H9 (cell line): ENCODE measurements around the gene XPO1. TPM values are rescaled to one million over a fixed set of nuclear protein-coding genes. Genes with fewer than 3 reads are reported as not detected.

Source experiments
- DNase-seq: peaks from one replicate; pipeline ENCODE4 v3.0.0-alpha.2; 2017
- H2AFZ ChIP-seq: one replicate; pipeline ENCODE4 v1.6.1; 2013; ENCODE audit warnings: mild to moderate bottlenecking, low read length, control low read depth, moderate library complexity
- H2AK5ac ChIP-seq: 2 replicates; pipeline ENCODE4 v1.6.1; 2013; ENCODE audit warnings: low read length, control low read depth, mixed read lengths; ENCODE audit not compliant: insufficient read length
- H2BK120ac ChIP-seq: one replicate; pipeline ENCODE4 v1.6.1; 2013; ENCODE audit warnings: low read depth, mild to moderate bottlenecking, low read length, control low read depth, inconsistent platforms; ENCODE audit not compliant: poor library complexity, severe bottlenecking
- H2BK12ac ChIP-seq: 2 replicates; pipeline ENCODE4 v1.6.1; 2013; ENCODE audit warnings: low read length, control low read depth, mixed read lengths, low read depth; ENCODE audit not compliant: insufficient read length
- H2BK15ac ChIP-seq: 2 replicates; pipeline ENCODE4 v1.6.1; 2013; ENCODE audit warnings: low read depth, low read length, control low read depth
- H2BK20ac ChIP-seq: one replicate; pipeline ENCODE4 v1.6.1; 2013; ENCODE audit warnings: low read depth, mild to moderate bottlenecking, low read length, control low read depth, inconsistent platforms; ENCODE audit not compliant: poor library complexity, severe bottlenecking
- H2BK5ac ChIP-seq: 2 replicates; pipeline ENCODE4 v1.6.1; 2013; ENCODE audit warnings: low read length, control low read depth, mixed read lengths; ENCODE audit not compliant: insufficient read length
- H3K14ac ChIP-seq: 2 replicates; pipeline ENCODE4 v1.6.1; 2013; ENCODE audit warnings: low read length, control low read depth; ENCODE audit not compliant: insufficient read depth
- H3K18ac ChIP-seq: 2 replicates; pipeline ENCODE4 v1.6.1; 2013; ENCODE audit warnings: low read depth, mild to moderate bottlenecking, mixed read lengths, low read length, control low read depth; ENCODE audit not compliant: insufficient read length
- H3K23ac ChIP-seq: 2 replicates; pipeline ENCODE4 v1.6.1; 2013; ENCODE audit warnings: low read length, control low read depth, mixed read lengths, low read depth; ENCODE audit not compliant: insufficient read length
- H3K23me2 ChIP-seq: 2 replicates; pipeline ENCODE4 v1.6.1; 2013; ENCODE audit warnings: low read depth, mild to moderate bottlenecking, mixed read lengths, low read length, control low read depth; ENCODE audit not compliant: insufficient read length, poor library complexity, severe bottlenecking
- H3K27ac ChIP-seq: 2 replicates; pipeline ENCODE4 v1.5.1; 2013; ENCODE audit warnings: low read length, control low read depth, mixed read lengths, low read depth; ENCODE audit not compliant: insufficient read length
- H3K27me3 ChIP-seq: 2 replicates; pipeline ENCODE4 v1.6.1; 2013; ENCODE audit warnings: low read length, control low read depth, inconsistent platforms; ENCODE audit not compliant: insufficient read depth
- H3K4ac ChIP-seq: 2 replicates; pipeline ENCODE4 v1.6.1; 2013; ENCODE audit warnings: low read depth, mild to moderate bottlenecking, control low read depth, inconsistent platforms, low read length, moderate library complexity
- H3K4me1 ChIP-seq: 2 replicates; pipeline ENCODE4 v1.6.1; 2013; ENCODE audit warnings: low read length, control low read depth, inconsistent platforms; ENCODE audit not compliant: insufficient read depth
- H3K4me2 ChIP-seq: 2 replicates; pipeline ENCODE4 v1.6.1; 2013; ENCODE audit warnings: low read length, control low read depth, mixed read lengths; ENCODE audit not compliant: insufficient read length, insufficient read depth
- H3K56ac ChIP-seq: 2 replicates; pipeline ENCODE4 v1.6.1; 2013; ENCODE audit warnings: low read depth, mild to moderate bottlenecking, mixed read lengths, low read length, control low read depth; ENCODE audit not compliant: insufficient read length
- H3K79me1 ChIP-seq: 2 replicates; pipeline ENCODE4 v1.6.1; 2013; ENCODE audit warnings: low read depth, mild to moderate bottlenecking, moderate library complexity, low read length, control low read depth, inconsistent platforms; ENCODE audit not compliant: insufficient read depth, poor library complexity, severe bottlenecking
- H3K79me2 ChIP-seq: 2 replicates; pipeline ENCODE4 v1.6.1; 2013; ENCODE audit warnings: low read length, control low read depth, inconsistent platforms; ENCODE audit not compliant: insufficient read depth
- H3K9ac ChIP-seq: 2 replicates; pipeline ENCODE4 v1.6.1; 2013; ENCODE audit warnings: low read length, control low read depth, mixed read lengths; ENCODE audit not compliant: insufficient read length; ENCODE audit errors: extremely low read depth
- H3K9me3 ChIP-seq: one replicate; pipeline ENCODE4 v1.6.1; 2013; ENCODE audit warnings: low read depth, low read length, inconsistent platforms; ENCODE audit not compliant: control insufficient read depth
- H3T11ph ChIP-seq: one replicate; pipeline ENCODE4 v1.6.1; 2013; ENCODE audit warnings: mild to moderate bottlenecking, low read length, control low read depth, inconsistent platforms
- H4K20me1 ChIP-seq: one replicate; pipeline ENCODE4 v1.6.1; 2013; ENCODE audit not compliant: control insufficient read depth, insufficient read length, insufficient read depth
- H4K5ac ChIP-seq: 2 replicates; pipeline ENCODE4 v1.6.1; 2013; ENCODE audit warnings: low read depth, mild to moderate bottlenecking, mixed read lengths, low read length, control low read depth; ENCODE audit not compliant: insufficient read length
- H4K8ac ChIP-seq: replicated peaks from 2 replicates; pipeline ENCODE4 v1.6.1; 2013; ENCODE audit warnings: low read length, control low read depth, mixed read lengths, low read depth; ENCODE audit not compliant: insufficient read length
- H4K91ac ChIP-seq: 2 replicates; pipeline ENCODE4 v1.6.1; 2013; ENCODE audit warnings: low read depth, mild to moderate bottlenecking, moderate library complexity, mixed read lengths, low read length, control low read depth; ENCODE audit not compliant: insufficient read length
- H3K27ac Mint-ChIP-seq, 3 experiments: 2 replicates in 2 of 3; 3 replicates in 1 of 3; pipeline ENCODE4 v1.8.0; 2020 to 2021; ENCODE audit warnings: mixed read lengths in 3 of 3, mild to moderate bottlenecking in 1 of 3, moderate library complexity in 1 of 3
- H3K27me3 Mint-ChIP-seq: 2 replicates; pipeline ENCODE4 v1.8.0; 2021; ENCODE audit warnings: low read depth, mild to moderate bottlenecking, moderate library complexity, mixed read lengths
- H3K36me3 Mint-ChIP-seq, 3 experiments: 2 replicates in 2 of 3; 3 replicates in 1 of 3; pipeline ENCODE4 v1.8.0; 2020 to 2021; ENCODE audit warnings: low read depth in 3 of 3, mixed read lengths in 3 of 3; ENCODE audit not compliant: insufficient read depth in 1 of 3
- H3K4me1 Mint-ChIP-seq, 2 experiments: 2 replicates each; pipeline ENCODE4 v1.8.0; 2020; ENCODE audit warnings: mixed read lengths in 2 of 2
- H3K4me3 Mint-ChIP-seq, 2 experiments: 2 replicates in 1 of 2; 3 replicates in 1 of 2; pipeline ENCODE4 v1.8.0; 2020 to 2021; ENCODE audit warnings: mild to moderate bottlenecking in 2 of 2, mixed read lengths in 2 of 2, moderate library complexity in 1 of 2
- H3K9me3 Mint-ChIP-seq, 2 experiments: 2 replicates in 1 of 2; 3 replicates in 1 of 2; pipeline ENCODE4 v1.8.0; 2020; ENCODE audit warnings: mild to moderate bottlenecking in 2 of 2, mixed read lengths in 2 of 2, moderate library complexity in 1 of 2
- WGBS: extraction: QIAGEN DNeasy Blood & Tissue Kit; methylation state at CpG from one replicate; pipeline ENCODE4 v1.1.7; 2013; ENCODE audit warnings: missing lambda C conversion rate, low lambda C conversion rate, mixed read lengths; ENCODE audit not compliant: insufficient read length; ENCODE audit errors: extremely low coverage; 5-methylcytosine and 5-hydroxymethylcytosine counted together
- total RNA-seq: library from RNA; stranded (reverse); gene quantifications from 2 replicates; pipeline ENCODE4 v1.2.1, GENCODE V29; 2021
- TF ChIP-seq, protein P1 (sequence below): fragments of 200-600 bp; sonication (generic); conservative IDR thresholded peaks from 3 replicates; pipeline ENCODE4 v1.8.0; 2021; ENCODE audit warnings: antibody characterized with exemption, mild to moderate bottlenecking

XPO1 gene
- total RNA-seq, 1 experiment from 2014 or later, result 320 TPM

GRCh38 chr2:61534926-61535325, 3.2 kb downstream of the XPO1 start:
- H3K27me3 Mint-ChIP-seq, result peaks cover 4% of the 10 kb centered on the region
- TF ChIP-seq, protein P1, sequence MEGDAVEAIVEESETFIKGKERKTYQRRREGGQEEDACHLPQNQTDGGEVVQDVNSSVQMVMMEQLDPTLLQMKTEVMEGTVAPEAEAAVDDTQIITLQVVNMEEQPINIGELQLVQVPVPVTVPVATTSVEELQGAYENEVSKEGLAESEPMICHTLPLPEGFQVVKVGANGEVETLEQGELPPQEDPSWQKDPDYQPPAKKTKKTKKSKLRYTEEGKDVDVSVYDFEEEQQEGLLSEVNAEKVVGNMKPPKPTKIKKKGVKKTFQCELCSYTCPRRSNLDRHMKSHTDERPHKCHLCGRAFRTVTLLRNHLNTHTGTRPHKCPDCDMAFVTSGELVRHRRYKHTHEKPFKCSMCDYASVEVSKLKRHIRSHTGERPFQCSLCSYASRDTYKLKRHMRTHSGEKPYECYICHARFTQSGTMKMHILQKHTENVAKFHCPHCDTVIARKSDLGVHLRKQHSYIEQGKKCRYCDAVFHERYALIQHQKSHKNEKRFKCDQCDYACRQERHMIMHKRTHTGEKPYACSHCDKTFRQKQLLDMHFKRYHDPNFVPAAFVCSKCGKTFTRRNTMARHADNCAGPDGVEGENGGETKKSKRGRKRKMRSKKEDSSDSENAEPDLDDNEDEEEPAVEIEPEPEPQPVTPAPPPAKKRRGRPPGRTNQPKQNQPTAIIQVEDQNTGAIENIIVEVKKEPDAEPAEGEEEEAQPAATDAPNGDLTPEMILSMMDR, result no peak
- no peaks in the 10 kb centered on the region for H3K9me3 ChIP-seq
- no peak overlapping the region for H3K14ac ChIP-seq
- no peak overlapping the region for H2BK20ac ChIP-seq
- no peak overlapping the region for H3K18ac ChIP-seq
- no peak for DNase-seq
- H3K27ac Mint-ChIP-seq, result peak overlapping the region in 1 of 3 experiments; percentile 57; a peak in 3 of 7 replicates
- no peak overlapping the region for H2BK5ac ChIP-seq
- H2AK5ac ChIP-seq, result no peak overlapping the region
- WGBS, result no CpG with 5 or more reads among the region's 2 CpGs
- H3K36me3 Mint-ChIP-seq, result peaks cover 24 to 55% (median 45%) of the 10 kb centered on the region in 3 experiments
- peaks cover 32 to 48% of the 10 kb centered on the region in 2 experiments for H3K4me1 Mint-ChIP-seq
- H3K23ac ChIP-seq, result no peak overlapping the region
- H3K27ac ChIP-seq, result no peak overlapping the region
- no peak overlapping the region for H2BK12ac ChIP-seq
- no peak overlapping the region for H2BK15ac ChIP-seq
- H3K56ac ChIP-seq, result no peak overlapping the region
- peaks cover 4% of the 10 kb centered on the region for H3K23me2 ChIP-seq
- H3K79me1 ChIP-seq, result no peaks in the 10 kb centered on the region
- H3K79me2 ChIP-seq, result peaks cover 51% of the 10 kb centered on the region
- peaks cover 8 to 11% of the 10 kb centered on the region in 2 experiments for H3K9me3 Mint-ChIP-seq
- no peak overlapping the region for H3K4ac ChIP-seq
- no peak overlapping the region for H2AFZ ChIP-seq
- H4K5ac ChIP-seq, result no peak overlapping the region
- H2BK120ac ChIP-seq, result no peak overlapping the region
- H3K4me3 Mint-ChIP-seq, result peak overlapping the region; percentile 93 to 98
- H4K91ac ChIP-seq, result no peak overlapping the region
- no peaks in the 10 kb centered on the region for H4K20me1 ChIP-seq
- H3T11ph ChIP-seq, result no peak overlapping the region
- no peaks in the 10 kb centered on the region for H3K4me1 ChIP-seq
- peak overlapping the region; percentile 25 for H3K9ac ChIP-seq
- H3K27me3 ChIP-seq, result no peaks in the 10 kb centered on the region
- no peak overlapping the region for H4K8ac ChIP-seq
- H3K4me2 ChIP-seq, result peak overlapping the region; percentile 54
